ENCODE results near the gene TNN. TPM values are rescaled to one million over a fixed set of nuclear protein-coding genes. Genes with fewer than 3 reads are reported as not detected.

Gene TNN
- total and polyA plus RNA-seq, 2 experiments from 2014 or later = 0.18 to 0.31 TPM

GRCh38 chr1:175131095-175131494 lies 63.5 kb downstream of the TNN start:
- no peak overlapping the region for H2AFZ ChIP-seq
- no peaks in the 10 kb centered on the region for H4K20me1 ChIP-seq (replicated peaks; ENCODE audit: insufficient read depth)
- no peak overlapping the region for H3K4me3 ChIP-seq
- H3K4me3 Mint-ChIP-seq = no peak overlapping the region; the same call in 2 of the 3 replicates
- no peaks in the 10 kb centered on the region for H3F3A ChIP-seq (replicated peaks; ENCODE audit: low read depth)
- H3K79me2 ChIP-seq (replicated peaks; ENCODE audit: insufficient read depth) = no peaks in the 10 kb centered on the region
- peak overlapping the region; percentile 17; the same call in 1 of the 2 replicates for H3K4me2 ChIP-seq
- no peak for DNase-seq (ENCODE audit: low spot score)
- no peaks in the 10 kb centered on the region for H3K36me3 ChIP-seq (ENCODE audit: insufficient read depth)
- H3K27ac ChIP-seq (ENCODE audit: low read depth) = peak overlapping the region; percentile 96
- H3K27ac Mint-ChIP-seq = peak overlapping the region; percentile 43
- no peak for ATAC-seq
- H3K9me3 Mint-ChIP-seq = no peaks in the 10 kb centered on the region
- peaks cover 7% of the 10 kb centered on the region; the same call in 1 of the 2 replicates for H3K9me2 ChIP-seq (ENCODE audit: insufficient read depth)
- no peaks in the 10 kb centered on the region for H3K27me3 Mint-ChIP-seq (ENCODE audit: insufficient read depth, low read depth, poor library complexity)
- H3K27me3 ChIP-seq (ENCODE audit: insufficient read depth) = no peaks in the 10 kb centered on the region
- H3K4me1 ChIP-seq (ENCODE audit: insufficient read depth) = peaks cover 20% of the 10 kb centered on the region
- no peaks in the 10 kb centered on the region for H3K36me3 Mint-ChIP-seq (ENCODE audit: low read depth)
- H3K4me1 Mint-ChIP-seq = peaks cover 44% of the 10 kb centered on the region
- TF ChIP-seq ZNF114 (CRISPR knock-in tag; IDR thresholded peaks at IDR 0.05) (no peak), NANOG (IDR thresholded peaks at IDR 0.05; ENCODE audit: borderline replicate concordance) (no peak), ZNF331 (CRISPR knock-in tag; IDR thresholded peaks at IDR 0.05; ENCODE audit: low read depth) (no peak), JUNB (IDR thresholded peaks at IDR 0.05; ENCODE audit: unreplicated experiment) (no peak), ZNF462 (CRISPR knock-in tag; IDR thresholded peaks at IDR 0.05) (no peak), EZH2phosphoT487 (IDR thresholded peaks at IDR 0.05; ENCODE audit: unreplicated experiment) (no peak), EZH2 (IDR thresholded peaks at IDR 0.05; ENCODE audit: low read depth, unreplicated experiment) (no peak), REST (IDR thresholded peaks at IDR 0.05; ENCODE audit: unreplicated experiment) (no peak), CTCF (conservative IDR thresholded peaks at IDR 0.05; ENCODE audit: low read depth in 2 of 2) (no peak), CREB1 (CRISPR knock-in tag; IDR thresholded peaks at IDR 0.05; ENCODE audit: low read depth) (no peak), POLR2AphosphoS5 (IDR thresholded peaks at IDR 0.05; ENCODE audit: low read depth) (no peak), STAT1 (IDR thresholded peaks at IDR 0.05; ENCODE audit: unreplicated experiment) (no peak), ETS1 (IDR thresholded peaks at IDR 0.05) (no peak)

Measured in GM23338 (cell line).